Kidney (tissue), 2 donors: ENCODE data around the gene HTN3. TPM values are rescaled to one million over a fixed set of nuclear protein-coding genes. Genes with fewer than 3 reads are reported as not detected.

Source experiments
- polyA plus RNA-seq: library from polyadenylated mRNA; stranded (reverse); fragments of 350-450 nt; fragmentation: Illumina TruSeq; extraction: RNeasy Lipid Tissue Mini Kit (QIAGEN cat#74804); gene quantifications from one replicate; pipeline ENCODE4 v1.2.3, GENCODE V29; 2014; ENCODE audit warnings: low read depth, low replicate concordance; ENCODE audit not compliant: insufficient read depth
- total RNA-seq: library from RNA; stranded (reverse); fragmentation: NEBNext Ultra II Directional; extraction: Animal tissue kit (Norgen Biotek cat#: 25700); gene quantifications from one replicate; pipeline ENCODE4 v1.2.1, GENCODE V29; 2021
- donor health status: DM: yes; HTN: yes; CAD: no.

HTN3 gene
- total and polyA plus RNA-seq, 2 donors from 2014 or later, result not detected

Other genes with a start within 250 kb of the HTN3 start
- 1.4 TPM for gene SULT1E1, start 168.3 kb upstream of the HTN3 start, total RNA-seq
- gene SULT1E1, start 168.3 kb upstream of the HTN3 start, polyA plus RNA-seq, result 0.28 TPM
- not detected for gene CSN1S1, start 97.4 kb upstream of the HTN3 start, total RNA-seq
- gene CSN1S1, start 97.4 kb upstream of the HTN3 start, polyA plus RNA-seq, result not detected
- not detected for gene CSN2, start 62.7 kb upstream of the HTN3 start, total RNA-seq
- gene CSN2, start 62.7 kb upstream of the HTN3 start, polyA plus RNA-seq, result not detected
- gene STATH, start 32.5 kb upstream of the HTN3 start, total RNA-seq, result not detected
- not detected for gene STATH, start 32.5 kb upstream of the HTN3 start, polyA plus RNA-seq
- gene HTN1, start 22.0 kb downstream of the HTN3 start, total RNA-seq, result not detected
- not detected for gene HTN1, start 22.0 kb downstream of the HTN3 start, polyA plus RNA-seq
- not detected for gene PRR27, start 125.8 kb downstream of the HTN3 start, total RNA-seq
- not detected for gene PRR27, start 125.8 kb downstream of the HTN3 start, polyA plus RNA-seq
- not detected for gene ODAM, start 167.3 kb downstream of the HTN3 start, total RNA-seq
- gene ODAM, start 167.3 kb downstream of the HTN3 start, polyA plus RNA-seq, result 4.0 TPM
- 0.50 TPM for gene FDCSP, start 197.7 kb downstream of the HTN3 start, total RNA-seq
- gene FDCSP, start 197.7 kb downstream of the HTN3 start, polyA plus RNA-seq, result not detected
- gene CSN3, start 214.1 kb downstream of the HTN3 start, total RNA-seq, result not detected
- gene CSN3, start 214.1 kb downstream of the HTN3 start, polyA plus RNA-seq, result not detected